GM12864 (cell line): ENCODE measurements around the gene BTAF1.

ENCODE experiments used
- DNase-seq: peaks from one replicate; pipeline ENCODE4 v3.0.0-alpha.2; 2011; ENCODE audit warnings: low read depth
- H3K4me3 ChIP-seq: 2 replicates; pipeline ENCODE4 v1.5.1; 2011; ENCODE audit warnings: mild to moderate bottlenecking, low read depth, low read length, control low read depth
- CTCF ChIP-seq: IDR thresholded peaks from 2 replicates; pipeline ENCODE4 v1.5.1; 2011; ENCODE audit warnings: low read depth, mild to moderate bottlenecking, moderate library complexity, low read length, control low read depth, inconsistent platforms; ENCODE audit errors: missing control alignments

The BTAF1 gene

GRCh38 chr10:91896212-91896756 is 27.3 kb upstream of the BTAF1 start:
- no peak for DNase-seq
- TF ChIP-seq CTCF: no peak
- no peak overlapping the region for H3K4me3 ChIP-seq

- DNase-seq: no peak
- H3K4me3 ChIP-seq: no peak overlapping the region
- no peak for TF ChIP-seq CTCF
Measured at GRCh38 chr10:91897421-91897820, 26.1 kb upstream of the BTAF1 start.

- no peak for DNase-seq
- no peak overlapping the region for H3K4me3 ChIP-seq
Measured at GRCh38 chr10:91901784-91902677, 21.5 kb upstream of the BTAF1 start.

GRCh38 chr10:91907033-91907594 is 16.5 kb upstream of the BTAF1 start:
- no peak overlapping the region for H3K4me3 ChIP-seq
- no peak for TF ChIP-seq CTCF
- no peak for DNase-seq

More at GRCh38 chr10:91901784-91902677, 21.5 kb upstream of the BTAF1 start:
- TF ChIP-seq CTCF: no peak

- H3K4me3 ChIP-seq: peak overlapping the region; percentile 68
- TF ChIP-seq CTCF: no peak
- DNase-seq: no peak
Measured at GRCh38 chr10:91907914-91908336, 15.6 kb upstream of the BTAF1 start.

GRCh38 chr10:91908337-91909116 is 15.0 kb upstream of the BTAF1 start:
- peak; percentile 52 for DNase-seq
- TF ChIP-seq CTCF: peak; percentile 56
- peak overlapping the region; percentile 68 for H3K4me3 ChIP-seq
